Stimulated activated CD8-positive, alpha-beta memory T cell treated with anti-CD3 and anti-CD28 coated beads, Interleukin-15, amount 100 ng/mL, for 48 hours (primary cell): Measurements from ENCODE around the gene CYBRD1.

Source experiments
- DNase-seq, 2 donors: peaks; one replicate each; pipeline ENCODE4 v3.0.0-alpha.2; 2020; ENCODE audit warnings: low read depth in 2 of 2

CYBRD1 gene

DNA sequence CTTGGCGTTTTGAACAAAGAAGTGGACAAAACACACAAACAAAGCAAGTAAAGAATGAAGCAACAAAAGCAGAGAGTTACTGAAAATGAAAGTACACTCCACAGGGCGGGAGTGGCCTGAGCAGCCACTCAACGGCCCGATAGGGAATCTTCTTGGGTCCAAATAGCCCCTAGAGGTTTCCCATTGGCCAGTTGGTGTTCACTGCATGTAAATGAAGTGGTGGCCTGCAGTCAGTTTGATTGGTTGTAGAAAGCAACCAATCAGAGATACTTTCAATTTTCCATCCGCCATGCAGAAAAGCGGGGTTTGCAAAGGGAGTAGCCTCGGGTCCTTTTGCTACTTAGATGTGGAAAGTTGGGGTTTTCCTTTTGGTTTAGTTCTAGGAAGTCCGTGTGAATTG lies 31.6 kb downstream of the CYBRD1 start:
- DNase-seq, result no peak

DNA sequence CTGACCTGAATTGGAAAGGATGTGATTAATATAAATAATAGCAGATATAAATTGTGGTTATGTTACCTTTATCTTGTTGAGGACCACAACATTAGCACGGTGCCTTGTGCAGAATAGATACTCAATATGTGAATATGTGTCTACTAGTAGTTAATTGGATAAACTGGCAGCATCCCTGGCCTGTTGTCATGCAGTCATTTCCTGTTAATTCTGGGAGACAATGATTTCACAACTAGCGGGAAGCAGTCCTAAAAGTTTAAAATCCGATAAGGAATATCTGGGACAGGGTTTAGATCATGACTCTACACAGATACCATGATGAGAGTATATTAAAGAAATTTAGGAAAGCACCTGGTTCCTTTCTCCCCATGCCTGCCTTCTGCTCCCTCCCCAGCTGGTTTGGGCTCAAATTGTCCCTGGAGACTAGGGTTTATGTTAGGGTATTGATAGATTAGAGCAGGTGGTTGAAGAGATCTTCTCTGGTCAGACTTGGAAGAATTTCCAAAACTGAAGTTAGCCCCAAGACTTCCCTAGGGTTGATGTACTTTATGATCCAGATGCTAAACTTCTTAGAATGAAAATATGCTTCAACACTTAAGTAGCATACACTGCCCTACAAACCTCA lies 32.8 kb downstream of the CYBRD1 start:
- no peak for DNase-seq

DNA sequence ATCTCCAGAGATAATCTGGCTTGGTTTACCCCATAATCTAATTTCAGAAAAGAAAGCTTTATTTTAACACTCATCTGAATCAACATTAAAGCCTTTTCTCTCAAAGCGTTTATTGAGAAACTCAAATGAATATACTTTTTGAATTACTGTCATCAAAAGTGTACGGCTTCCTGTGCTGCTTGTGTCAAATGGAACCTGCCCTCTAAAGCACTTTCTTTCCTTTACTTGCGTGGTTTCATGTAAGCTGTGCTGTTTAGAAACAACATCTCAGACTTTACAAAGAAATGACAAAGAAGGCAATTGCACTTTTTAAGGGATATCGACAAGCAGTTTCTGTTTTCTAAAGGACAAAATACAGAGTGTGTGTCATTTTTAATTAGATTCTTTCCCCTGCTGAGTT lies 35.1 kb downstream of the CYBRD1 start:
- DNase-seq, result no peak

DNA sequence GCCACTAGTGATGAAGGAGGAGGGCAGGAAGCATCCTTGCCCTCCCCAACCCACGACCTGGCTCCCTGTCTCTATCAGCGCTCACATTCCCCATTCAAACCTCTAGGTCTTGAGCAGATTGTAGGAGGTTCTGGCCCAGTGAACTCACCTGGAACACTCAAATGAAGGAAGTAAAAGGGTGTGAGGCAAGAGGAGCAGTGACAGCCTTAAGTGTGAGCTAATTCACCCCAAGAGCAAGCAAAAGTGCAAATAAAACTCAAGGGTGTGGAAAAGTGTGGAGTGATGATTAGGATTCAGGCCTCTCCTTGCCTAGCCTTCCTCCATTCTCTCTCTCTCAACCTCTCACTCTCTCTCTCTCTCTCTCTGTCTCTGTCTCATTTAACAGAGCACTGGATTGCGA lies 41.0 kb downstream of the CYBRD1 start:
- DNase-seq, result no peak

DNA sequence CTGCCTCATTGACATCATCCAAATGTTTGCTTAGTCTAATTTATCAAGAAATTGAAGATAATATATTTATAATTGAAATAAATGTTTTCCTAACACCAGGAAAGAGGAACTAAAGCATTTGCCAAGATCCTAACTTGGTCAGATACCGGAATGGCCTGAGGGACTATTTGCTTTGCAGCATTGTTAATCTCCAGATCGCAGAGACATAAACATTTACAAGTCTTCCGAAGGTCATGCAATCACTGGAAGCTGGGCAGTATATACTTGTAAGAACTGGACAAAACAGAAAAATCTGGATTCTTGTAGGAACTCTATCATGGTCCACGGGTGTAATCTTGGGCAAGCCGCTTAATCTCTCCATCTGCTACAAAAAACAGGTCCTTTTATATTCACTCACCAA lies 42.2 kb downstream of the CYBRD1 start:
- DNase-seq, result no peak

DNA sequence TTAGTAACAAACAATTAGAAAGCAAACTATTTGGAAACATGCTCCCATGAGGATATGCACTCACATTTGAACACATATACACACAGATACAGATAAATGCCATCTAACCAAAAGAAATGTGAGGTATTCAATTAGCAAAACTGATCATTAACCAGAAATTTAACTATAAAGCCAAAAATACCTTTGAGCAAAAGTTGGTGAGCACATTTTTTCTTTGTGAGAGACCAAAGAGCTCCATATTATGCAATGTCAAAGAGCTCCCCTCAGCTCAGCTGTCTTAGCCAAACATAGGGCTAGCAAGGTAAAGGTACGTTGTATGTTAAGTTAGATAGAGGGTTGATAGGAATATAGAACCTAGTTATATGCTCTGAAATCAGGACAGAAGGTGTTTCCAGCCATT lies 43.8 kb downstream of the CYBRD1 start:
- DNase-seq, result no peak

DNA sequence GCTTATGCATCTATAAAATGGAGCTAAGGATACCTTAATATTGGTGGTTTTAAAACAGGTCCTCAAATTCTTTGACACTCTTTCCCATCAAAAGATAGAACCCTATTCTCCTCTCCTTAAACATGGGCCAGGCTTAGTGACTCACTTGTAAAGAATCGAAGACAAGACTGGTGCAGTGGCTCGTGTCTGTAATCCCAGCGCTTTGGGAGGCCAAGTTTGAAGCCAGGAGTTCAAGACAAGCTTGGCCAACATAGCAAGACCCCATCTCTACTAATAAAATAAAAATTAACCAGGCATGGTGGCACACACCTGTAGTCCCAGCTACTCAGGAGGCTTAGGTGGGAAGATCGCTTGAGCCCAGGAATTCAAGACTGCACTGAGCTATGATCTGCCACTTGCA lies 44.5 kb downstream of the CYBRD1 start:
- no peak for DNase-seq

DNA sequence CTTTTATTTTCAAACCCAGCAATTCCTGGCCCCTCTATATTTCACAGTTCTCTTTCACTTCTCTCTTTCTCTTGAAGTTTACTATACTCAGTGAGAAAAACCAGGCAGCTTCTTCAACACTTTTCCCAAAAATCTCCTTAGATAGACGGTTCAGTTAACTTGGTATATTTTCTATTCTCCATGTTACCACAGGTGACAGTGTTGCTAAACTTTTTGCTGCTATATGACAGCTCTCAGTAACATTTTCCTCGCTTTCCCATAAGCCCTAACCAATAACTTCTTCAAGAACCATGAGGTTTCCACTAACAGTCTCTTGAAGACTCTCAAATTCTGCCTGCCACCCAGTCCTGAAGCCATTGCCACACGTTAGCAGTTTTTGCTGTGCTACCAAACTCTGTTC lies 45.8 kb downstream of the CYBRD1 start:
- DNase-seq, result no peak

DNA sequence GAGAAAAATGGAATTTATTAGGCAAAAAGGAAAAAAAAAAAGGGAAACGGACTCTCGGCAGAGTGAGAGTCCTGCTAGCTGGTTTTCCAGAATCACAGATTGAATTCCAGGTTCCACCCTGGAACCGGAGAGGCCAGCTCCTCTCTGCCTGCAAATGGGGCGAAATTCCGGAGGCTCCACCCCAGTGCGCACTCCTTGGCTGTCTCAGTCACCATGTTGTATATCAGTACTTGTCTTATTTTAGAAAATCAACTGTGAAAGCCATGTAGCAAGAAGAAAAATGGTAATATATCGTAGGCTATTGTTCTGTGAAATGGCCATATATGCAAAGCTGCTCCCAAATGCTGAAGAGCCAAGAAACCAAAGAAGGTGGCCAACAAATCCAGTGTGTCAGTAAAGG lies 49.4 kb downstream of the CYBRD1 start:
- DNase-seq, result no peak

DNA sequence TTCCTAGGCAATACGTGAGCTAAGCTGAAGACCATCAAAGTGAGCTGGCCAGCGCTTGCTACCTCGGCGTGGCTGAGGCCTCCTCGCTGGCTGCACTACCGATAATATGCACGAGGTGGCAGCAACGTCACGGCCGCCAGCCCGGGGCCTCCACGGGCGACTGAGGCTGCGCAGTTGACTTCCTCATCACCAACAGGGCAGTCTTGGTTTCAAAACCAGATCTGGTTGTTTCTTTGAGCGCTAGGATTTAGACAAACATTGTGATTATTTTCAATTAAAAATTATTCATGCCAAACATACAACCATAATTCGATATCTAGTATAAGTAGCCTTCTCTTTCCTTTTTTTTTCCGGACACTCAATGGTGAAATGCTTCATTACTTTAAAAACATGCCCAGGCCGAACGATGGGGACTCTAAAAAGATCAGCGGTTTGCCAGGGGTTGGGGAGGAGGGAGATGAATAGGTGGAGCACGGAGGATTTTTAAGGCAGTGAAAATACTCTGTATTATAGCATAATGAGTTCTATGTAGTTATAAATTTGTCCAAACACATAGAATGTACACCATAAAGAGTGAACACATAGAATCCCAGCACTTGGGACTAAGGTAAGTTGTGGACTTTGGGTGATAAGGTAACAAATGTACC lies 52.0 kb downstream of the CYBRD1 start:
- DNase-seq, result peak; percentile 65 to 68

DNA sequence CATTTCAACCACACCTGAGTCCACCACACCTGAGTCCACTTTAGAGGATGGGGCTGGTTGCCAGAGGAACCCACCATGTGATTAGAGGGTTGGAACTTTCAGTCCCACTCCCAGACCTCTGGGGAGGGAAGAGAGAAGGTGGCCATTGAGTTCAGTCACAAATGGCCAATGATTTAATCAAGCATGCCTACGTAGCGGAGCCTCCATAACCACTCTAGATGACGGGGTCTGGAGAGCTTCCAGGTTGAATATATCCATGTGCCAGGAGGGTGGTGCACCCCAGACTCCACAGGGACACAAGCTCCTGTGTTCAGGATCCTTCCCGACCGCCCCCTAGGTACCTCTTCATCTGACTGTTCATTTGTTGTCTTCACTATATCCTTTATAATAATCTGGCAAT lies 53.3 kb downstream of the CYBRD1 start:
- no peak for DNase-seq

DNA sequence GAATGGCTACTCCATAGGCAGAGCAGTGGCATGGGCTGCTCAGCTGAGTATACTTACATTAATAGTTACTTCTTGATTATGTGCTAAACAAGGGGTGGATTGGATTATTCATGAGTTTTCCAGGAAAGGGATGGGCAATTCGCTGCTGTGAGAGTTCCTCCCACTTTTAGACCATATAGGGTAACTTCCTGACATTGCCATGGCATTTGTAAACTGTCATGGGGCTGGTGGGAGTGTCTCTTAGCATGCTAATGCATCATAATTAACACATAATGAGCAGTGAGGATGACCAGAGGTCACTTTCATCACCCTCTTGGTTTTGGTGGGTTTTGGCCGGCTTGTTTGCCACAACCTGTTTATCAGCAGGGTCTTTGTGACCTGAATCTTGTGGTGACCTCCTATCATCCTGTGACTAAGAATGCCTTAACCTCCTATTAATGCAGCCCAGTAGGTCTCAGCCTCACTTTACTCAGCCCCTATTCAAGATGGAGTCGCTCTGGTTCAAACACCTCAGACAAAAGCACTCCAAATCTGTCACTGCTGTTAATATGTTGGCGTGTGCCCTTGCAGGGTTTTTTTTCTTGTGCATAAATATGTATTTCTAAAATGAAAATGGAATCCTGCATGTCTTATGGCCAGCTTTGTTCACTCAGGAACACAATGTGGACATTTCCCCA lies 56.0 kb downstream of the CYBRD1 start:
- DNase-seq, result no peak

DNA sequence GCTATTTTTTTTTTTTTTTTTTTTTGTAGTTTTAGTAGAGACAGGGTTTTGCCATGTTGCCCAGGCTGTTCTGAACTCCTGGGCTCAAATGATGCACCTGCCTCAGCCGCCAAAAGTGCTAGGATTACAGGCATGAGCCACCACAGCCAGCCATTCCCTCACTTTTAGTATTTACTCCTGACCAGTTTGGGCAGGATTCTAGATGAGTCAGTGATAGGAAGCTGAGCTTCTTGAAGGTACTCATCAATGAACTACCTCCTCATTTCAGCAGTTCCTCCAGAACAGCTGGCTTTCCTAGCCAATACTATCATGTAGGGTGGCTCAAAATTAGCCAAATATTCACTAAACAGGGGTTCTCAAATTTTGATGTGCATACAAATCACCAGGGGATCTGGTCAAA lies 57.2 kb downstream of the CYBRD1 start:
- DNase-seq, result no peak

DNA sequence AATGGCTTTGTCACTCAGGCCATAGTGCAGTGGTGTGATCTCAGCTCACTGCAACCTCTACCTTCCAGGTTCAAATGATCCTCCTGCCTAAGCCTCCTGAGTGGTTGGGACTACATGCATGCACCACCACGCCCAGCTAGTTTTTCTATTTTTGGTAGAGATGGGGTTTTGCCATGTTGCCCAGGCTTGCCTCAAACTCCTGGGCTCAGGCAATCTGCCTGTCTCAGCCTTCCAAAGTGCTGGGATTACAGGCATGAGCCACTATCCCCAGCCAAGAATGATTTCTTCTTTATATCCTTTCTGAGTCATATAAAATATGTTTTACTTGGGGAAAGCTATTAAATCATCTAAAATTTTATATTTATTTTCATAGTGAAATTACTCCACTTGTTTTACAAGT lies 61.3 kb downstream of the CYBRD1 start:
- DNase-seq, result no peak

DNA sequence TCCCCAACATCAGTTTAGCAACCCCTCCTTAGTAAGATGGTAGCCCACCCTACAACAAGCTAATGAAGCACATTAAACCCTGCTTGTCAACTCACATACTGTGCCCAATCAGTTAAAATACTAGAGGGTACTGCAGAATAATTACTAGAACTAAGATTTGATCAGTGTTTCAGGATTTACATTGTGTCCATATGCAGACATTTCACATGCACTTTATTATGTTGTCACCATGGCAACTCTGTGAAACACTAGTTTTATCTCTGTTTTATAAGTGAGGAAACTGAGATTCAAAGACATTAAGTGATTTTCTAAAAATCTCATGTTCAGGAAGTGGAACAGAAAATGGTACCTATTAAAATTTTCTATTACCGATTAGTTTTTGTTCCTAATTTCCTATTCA lies 61.7 kb downstream of the CYBRD1 start:
- DNase-seq, result no peak

DNA sequence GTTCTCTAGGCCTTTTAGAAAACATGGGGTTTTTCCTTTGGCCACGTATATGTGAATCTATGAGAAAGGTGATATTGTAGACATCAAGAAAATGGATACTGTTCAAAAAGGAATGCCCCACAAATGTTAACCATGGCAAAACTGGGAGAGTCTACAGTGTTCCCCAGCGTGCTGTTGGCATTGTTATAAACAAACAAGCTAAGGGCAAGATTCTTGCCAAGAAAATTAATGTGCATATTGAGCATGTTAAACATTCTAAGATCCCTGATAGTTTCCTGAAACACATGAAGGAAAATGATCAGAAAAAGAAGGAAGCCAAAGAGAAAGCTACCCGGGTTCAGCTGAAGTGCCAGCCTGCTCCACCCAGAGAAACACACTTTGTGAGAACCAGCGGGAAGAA lies 64.9 kb downstream of the CYBRD1 start:
- no peak for DNase-seq

DNA sequence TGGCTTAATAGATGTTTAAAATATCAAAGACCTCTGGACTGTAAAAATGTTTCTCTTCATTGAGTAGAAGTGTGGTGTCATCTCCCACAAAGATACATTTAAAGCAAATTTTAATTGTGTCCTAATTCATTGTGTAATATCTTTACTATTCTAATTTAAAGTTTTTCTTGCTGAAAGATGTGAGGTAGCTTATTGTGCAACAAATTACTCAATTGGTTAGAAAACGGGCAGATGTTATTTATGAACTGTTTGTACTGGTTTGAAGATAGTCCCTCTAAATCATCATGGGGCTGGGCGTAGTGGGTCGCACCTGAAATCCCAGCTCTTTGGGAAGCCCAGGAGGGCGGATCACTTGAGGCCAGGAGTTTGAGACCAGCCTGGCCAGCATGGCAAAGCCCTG lies 65.3 kb downstream of the CYBRD1 start:
- no peak for DNase-seq

DNA sequence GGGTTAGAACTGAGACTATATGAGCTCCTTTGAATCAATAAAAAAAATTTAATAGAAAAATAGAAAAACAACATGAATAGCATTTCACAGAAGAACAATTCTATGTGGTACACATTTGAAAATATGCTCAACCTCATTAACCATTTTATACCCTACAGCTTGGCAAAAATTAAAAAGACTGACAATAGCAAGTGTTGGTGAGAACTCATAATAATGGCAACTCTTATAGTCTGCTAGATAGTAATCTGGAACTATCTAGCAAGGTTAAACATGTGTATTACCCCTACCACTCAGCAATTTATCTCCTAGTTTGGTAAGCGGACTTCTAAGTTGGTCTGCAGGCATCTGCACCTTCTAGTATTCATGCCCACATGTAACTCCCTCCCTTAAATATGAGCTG lies 67.8 kb downstream of the CYBRD1 start:
- DNase-seq, result no peak

DNA sequence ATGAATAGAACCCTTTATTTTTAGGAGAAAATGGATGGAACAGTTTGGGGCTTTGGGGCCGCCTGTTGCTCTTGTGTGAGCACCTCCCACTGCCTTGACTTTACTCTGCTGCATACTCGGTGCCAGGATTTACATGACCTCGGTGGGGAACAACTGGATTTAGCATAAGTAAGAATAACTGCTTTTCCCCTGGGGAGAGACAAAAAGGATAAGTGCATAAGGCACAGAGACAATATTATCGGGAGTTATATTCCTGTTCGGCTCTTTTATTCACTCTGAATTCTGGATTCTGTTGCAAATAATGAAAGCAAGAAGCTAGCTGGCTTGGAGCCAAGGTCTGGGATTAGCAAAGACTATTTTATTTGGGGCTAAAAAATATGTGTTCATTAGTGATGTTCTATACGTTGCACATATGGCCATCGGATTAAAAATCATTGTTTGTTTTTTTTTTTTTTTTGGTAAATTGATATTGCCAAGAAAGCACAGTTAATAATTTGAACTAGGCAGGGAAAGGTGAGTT lies 69.8 kb downstream of the CYBRD1 start:
- no peak for DNase-seq

DNA sequence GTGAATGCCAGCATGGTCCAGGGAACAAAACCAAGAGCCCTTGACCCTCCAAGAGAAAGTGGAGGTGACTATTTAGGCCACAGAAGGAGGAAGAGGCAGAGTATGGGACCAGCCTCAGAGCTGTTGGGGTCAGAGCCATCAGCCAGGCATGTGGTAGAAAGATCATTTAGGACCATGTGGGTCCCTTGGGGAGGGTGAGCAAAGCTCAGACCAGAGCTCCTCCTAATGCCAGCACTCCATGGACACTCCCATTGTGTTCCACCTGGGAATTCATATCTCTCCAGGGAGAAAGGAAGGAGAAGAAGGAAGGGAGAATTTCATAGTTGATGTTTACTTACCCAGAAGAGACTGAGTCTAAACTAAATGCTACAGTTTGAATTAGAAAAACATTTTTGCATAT lies 73.2 kb downstream of the CYBRD1 start:
- no peak for DNase-seq

DNA sequence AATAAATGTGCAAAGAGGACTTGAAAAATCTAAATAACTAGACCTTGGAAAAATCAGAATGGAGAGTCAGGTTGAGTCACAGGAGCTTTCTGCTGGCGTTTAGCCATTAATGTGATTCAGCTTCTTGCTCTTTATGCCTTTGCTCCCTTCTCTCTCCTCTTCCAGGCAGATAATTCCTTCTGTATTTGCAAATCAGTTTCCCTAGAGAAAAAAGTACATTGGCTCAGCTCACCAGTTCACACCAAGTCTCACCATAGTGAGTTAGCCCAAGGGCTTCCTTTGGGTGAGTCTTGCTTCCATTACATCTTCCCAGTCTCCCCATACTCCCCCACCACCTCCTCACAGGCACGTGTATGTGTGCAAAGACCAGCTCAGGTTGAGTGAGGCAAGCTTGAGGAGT lies 73.6 kb downstream of the CYBRD1 start:
- no peak for DNase-seq

DNA sequence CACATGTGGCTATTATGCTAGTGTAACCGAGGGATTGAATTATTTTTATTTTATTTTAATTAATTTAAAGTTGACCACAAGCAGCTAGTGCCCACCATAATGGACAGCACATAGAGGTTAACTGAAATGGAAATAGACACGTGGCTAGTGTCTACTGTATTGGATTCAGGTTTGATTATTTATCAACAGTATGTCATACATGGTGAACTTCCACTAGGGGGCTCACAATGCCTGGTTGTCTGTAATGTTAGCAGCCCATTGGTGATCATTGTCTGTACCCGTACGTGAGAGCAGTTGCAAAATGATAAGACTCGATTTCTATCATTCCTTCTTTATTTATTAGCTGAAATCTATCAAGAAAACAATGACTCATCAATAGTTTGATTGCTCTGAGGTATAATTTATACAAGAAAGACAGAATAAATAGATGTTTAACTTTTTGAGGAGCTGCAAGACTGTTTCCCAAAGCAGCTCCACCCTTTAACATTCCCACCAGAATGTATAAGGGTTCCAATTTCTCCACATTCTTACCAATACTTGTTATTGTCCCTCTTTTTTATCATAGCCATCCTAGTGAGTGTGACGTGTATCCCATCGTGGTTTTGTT lies 76.5 kb downstream of the CYBRD1 start:
- DNase-seq, result peak in 1 of 2 donors; percentile 17

DNA sequence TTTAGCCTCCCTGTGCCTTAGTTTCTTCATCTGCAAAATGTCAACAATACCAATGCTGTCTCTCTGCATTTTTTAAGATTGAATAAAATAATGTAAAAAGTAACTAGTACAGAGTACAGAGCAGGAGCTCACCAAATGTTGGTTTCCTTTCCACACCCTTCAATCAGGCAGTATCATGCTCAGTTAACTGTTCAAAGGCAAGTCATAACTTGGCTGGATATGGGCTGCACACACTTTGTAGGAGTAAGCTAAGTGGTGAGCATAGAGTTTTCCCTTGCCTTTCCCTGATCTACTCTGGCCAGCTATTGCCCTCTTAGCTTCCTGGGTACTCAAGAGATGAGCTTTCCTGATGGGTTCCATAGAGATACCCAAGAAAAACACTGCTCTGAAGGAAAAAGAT lies 77.9 kb downstream of the CYBRD1 start:
- DNase-seq, result no peak
